DMS114 treated with DMSO at 0.1 percent for 48 hours (cell line): ENCODE results near the gene ARHGAP22.
"Not testable (repeated sequence)": the region's sequence is repeated elsewhere in the genome, so short reads cannot be mapped to it uniquely, and the experiment has no call there.

Source experiments
- DNase-seq: peaks from one replicate; lab custom pipeline; 2025; ENCODE audit not compliant: unreplicated experiment; lab: John Stamatoyannopoulos, UW

The ARHGAP22 gene

GRCh38 chr10:48604991-48605508 is at the start of gene ARHGAP22:
ARHGAP22 (minus strand) TSS chr10:48605073; CDS start chr10:48604796, 277 bp downstream.
- no peak for DNase-seq

- DNase-seq = no peak
These were observed 49.2 kb upstream of the ARHGAP22 start for GRCh38 chr10:48653944-48654698.

- no peak for DNase-seq
These were observed 48.5 kb upstream of the ARHGAP22 start for GRCh38 chr10:48653347-48653746.

- DNase-seq = no peak
These were observed 47.5 kb upstream of the ARHGAP22 start for GRCh38 chr10:48652344-48652743.

- no peak for DNase-seq
These were observed 47.0 kb upstream of the ARHGAP22 start for GRCh38 chr10:48651839-48652238.

GRCh38 chr10:48651293-48651692 is 46.4 kb upstream of the ARHGAP22 start:
- DNase-seq = no peak

- DNase-seq = no peak
These were observed 44.6 kb upstream of the ARHGAP22 start for GRCh38 chr10:48649349-48649944.

- DNase-seq = no peak
These were observed 43.5 kb upstream of the ARHGAP22 start for GRCh38 chr10:48648172-48648942.

GRCh38 chr10:48647073-48647472 is 42.2 kb upstream of the ARHGAP22 start:
- DNase-seq = not testable (repeated sequence)

- no peak for DNase-seq
These were observed 40.7 kb upstream of the ARHGAP22 start for GRCh38 chr10:48645600-48645999.

GRCh38 chr10:48641099-48641690 is 36.3 kb upstream of the ARHGAP22 start:
- DNase-seq = not testable (repeated sequence)

- no peak for DNase-seq
These were observed 35.5 kb upstream of the ARHGAP22 start for GRCh38 chr10:48640326-48640725.

- no peak for DNase-seq
These were observed 34.8 kb upstream of the ARHGAP22 start for GRCh38 chr10:48639632-48640031.

GRCh38 chr10:48638739-48639527 is 34.1 kb upstream of the ARHGAP22 start:
- DNase-seq = no peak

GRCh38 chr10:48638158-48638557 is 33.3 kb upstream of the ARHGAP22 start:
- no peak for DNase-seq

- DNase-seq = no peak
These were observed 32.0 kb upstream of the ARHGAP22 start for GRCh38 chr10:48636901-48637300.

GRCh38 chr10:48636231-48636630 is 31.4 kb upstream of the ARHGAP22 start:
- DNase-seq = no peak

- DNase-seq = no peak
These were observed 30.2 kb upstream of the ARHGAP22 start for GRCh38 chr10:48634984-48635557.

- DNase-seq = no peak
These were observed 29.5 kb upstream of the ARHGAP22 start for GRCh38 chr10:48634198-48634983.
